SW 1271 (cell line): Measurements from ENCODE around the gene SENP1.
"Not testable (repeated sequence)": the region's sequence is repeated elsewhere in the genome, so short reads cannot be mapped to it uniquely, and the experiment has no call there.

Experiments used
- DNase-seq, 2 experiments: peaks; one replicate each; lab custom pipeline; 2025; lab: John Stamatoyannopoulos, UW

The SENP1 gene

DNA sequence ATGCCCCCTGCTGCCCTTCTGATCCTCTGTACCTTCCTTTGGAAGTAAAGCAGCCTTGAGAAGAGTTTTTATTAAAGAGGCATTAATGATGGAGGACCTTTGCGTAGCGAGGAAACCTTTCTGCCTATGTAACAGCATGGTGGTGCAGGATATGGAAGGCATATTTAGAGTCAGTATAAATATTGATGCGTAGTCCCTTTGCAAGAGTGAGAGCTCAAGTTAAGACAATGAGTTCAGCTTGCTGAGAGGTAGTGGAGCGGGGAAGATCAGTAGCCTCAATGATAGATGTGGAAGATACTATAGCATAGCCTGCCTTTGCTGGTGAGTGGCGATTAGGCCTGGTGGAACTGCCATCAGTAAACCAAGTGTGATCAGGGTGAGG lies 5.4 kb upstream of the SENP1 start:
- DNase-seq, result not testable (repeated sequence)

DNA sequence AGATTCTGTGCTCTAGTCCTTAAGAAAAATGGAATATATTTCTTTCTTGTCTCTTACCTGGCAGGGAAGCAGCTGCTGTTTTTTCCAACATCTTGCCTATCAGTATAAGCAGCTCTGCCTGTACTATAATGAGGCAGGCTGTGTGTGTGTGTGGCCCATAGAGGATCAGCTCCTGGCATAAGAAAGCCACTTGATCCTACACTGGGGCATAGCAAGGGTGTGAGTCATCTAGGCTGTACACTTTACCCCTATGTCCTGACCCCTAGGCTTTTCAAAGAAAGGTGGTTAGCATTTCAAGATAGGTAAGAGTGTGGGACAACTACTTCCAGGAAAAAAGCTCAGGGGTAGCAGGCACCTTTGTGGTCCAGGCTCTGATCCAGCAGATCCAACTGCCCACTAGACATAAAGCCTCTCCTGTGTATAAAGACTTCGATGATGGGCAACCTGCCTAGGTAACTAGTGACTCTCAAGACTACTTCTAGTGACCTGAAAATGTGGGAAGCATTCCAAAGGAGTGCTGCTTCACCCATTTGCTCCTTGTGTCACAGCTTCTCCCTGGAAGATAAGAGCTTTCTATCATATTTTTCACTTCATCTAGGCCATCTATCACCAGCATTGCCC lies 4.9 kb upstream of the SENP1 start:
- no peak for DNase-seq

DNA sequence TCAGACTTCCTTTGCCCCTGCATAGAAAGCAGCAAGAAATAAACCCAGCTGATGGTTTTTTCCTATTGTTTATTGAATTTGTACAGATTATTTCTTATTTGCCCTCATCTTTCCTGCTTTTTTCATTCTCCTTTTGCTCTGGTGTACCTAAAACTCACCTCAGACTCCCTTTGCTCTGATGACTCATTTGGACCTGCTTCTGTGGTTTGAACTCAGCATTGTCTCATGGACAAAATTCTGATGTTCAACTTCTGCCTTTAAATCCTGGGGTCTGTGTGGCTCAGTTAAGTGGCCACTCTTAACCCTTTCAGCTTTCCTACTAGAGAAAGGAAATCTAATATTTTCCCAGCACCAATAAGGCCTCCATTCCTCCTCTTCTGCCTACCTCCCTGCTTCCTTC lies 3.5 kb upstream of the SENP1 start:
- no peak for DNase-seq

DNA sequence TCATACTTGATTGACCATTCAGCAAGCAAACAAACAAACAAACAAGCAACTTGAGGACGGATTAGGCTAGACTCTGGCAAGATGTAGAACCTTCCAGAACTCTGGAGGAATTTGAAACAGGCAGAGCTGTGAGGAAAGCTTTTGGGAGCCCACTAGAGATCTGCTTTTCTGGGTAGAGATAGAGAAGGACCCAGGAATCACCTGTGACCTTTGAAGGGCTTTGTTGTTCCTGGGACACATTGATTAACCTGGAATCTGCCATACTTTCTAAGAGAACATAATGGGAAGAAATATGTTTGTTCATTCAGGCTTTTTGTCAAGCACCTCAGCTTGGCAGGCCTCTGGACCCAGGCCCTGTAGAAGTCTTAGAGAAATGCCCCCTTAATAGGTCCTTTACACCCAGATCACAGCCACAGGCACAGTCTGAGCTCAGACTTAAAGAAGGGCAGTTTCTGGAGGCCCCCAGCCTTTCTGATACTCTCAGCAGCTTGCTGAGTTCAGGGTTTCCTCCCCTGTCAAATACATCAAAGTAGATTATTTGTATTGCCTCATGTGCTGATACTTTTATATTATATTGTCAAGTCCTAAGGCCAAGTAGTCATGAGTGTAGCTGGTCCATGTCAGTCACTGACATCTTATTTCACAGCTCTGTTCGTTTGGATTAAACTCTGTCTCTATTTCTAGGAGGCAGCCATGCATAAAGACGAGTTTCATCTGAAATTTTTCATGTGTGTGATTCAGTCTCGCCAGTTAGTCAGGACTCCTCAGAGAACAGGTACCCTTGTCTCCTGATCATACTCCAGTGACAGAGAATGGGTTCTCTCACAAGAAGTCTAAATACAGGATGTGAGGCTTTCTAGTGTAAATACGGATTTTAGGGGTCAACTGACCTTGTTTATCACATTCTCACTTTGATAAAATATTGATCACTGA lies 1.1 kb upstream of the SENP1 start:
- DNase-seq, result no peak

DNA sequence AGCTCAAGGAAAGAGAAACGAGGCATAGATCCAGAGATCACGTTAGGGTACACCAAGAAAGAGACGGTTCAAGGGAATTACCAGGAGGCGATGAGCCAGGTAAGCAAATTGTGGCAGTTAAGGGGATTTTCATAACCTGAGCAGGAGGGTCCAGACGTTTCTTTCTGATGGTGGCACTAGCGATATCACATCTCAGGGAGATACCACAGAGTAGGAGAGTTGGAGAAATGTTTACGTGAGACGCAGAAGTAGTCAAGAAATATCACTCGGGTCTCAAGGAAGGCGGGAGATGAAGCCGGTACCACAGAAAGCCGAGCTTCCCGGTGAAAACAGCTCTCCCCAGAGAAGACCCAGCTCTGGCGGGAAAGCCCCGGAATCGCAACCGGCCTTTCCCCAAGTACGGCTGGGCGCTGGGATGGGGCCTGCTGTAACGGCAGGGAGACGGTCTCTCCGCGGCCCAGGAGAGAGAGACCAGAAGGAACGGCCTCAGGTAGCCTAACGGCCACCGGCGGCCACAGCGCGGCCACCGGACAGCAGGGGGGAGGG lies 485 bp downstream of the SENP1 start:
- peak in 1 of 2 experiments; percentile 50 for DNase-seq

DNA sequence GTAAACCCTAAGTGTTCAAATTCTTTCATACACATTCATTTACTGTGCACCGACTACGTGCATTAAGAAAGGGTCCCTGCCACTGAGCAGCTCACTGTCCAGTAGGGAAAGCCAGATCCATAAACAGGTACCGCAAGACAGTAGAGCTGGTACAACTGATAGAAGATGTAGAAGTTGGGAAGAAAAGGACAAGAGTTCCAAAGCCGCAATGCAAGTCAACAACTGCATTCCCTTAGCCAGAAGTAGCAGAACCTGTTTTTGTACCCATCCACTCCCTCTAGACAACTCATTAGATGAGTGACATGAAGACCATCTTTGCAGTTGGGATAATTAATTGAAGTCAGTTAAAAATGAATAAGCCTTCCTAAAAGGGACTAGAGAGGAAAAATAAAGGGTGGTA lies 1.3 kb downstream of the SENP1 start:
- peak in 1 of 2 experiments; percentile 12 for DNase-seq

DNA sequence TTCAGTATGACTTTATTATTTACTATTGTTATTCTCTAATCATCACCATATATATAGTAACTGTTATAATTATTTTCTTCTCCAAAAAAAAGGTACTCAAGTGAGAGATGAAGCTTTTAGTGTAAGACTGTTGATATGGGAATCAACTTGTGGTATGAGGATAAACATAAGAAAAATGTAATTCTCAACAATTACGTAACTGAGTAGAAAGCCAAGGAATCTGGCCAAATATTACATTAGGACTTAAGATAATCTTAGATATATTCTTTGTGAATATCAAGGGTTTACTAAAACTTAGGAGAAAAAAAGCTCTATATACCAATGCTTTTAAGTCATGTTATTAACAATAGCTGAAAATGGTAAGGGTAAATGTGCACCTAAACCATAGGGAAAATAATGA lies 13.3 kb downstream of the SENP1 start:
- no peak for DNase-seq

DNA sequence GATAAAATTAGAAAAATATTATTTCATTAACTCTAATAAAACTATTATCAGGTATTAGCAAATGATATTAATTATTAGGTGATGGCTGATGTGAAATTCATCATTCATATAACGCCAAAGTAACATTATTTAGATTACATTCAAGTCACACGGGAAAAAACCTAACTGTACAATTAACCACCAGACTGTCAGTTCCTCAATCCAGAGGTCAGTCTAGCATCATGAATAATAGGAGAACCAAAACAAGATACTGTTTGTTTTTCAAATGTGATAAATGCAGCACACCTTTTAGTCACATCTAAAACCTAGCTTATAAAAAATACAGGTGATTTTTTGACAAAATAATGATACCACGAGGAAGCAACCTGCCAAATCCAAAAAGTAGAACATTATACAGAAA lies 19.6 kb downstream of the SENP1 start:
- no peak for DNase-seq

DNA sequence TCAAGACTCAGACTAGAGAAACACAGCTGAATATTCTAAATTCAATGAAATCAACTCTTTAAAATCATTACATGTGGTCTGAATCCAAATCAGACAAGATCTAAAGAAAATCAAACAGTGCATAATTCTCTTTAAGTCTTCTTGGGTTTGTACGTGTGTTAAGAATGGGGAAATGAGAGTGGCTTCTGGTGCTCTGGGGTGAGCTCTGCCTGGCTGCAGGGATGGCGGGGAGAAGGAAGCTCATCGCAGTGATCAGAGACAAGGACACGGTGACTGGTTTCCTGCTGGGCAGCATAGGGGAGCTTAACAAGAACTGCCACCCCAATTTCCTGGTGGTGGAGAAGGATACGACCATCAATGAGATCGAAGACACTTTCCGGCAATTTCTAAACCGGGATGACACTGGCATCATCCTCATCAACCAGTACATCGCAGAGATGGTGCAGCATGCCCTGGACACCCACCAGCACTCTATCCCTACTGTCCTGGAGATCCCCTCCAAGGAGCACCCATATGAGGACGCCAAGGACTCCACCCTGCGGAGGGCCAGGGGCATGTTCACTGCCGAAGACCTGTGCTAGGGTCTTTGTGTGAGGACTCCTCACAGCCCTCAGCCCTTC lies 20.9 kb downstream of the SENP1 start:
- DNase-seq, result no peak

DNA sequence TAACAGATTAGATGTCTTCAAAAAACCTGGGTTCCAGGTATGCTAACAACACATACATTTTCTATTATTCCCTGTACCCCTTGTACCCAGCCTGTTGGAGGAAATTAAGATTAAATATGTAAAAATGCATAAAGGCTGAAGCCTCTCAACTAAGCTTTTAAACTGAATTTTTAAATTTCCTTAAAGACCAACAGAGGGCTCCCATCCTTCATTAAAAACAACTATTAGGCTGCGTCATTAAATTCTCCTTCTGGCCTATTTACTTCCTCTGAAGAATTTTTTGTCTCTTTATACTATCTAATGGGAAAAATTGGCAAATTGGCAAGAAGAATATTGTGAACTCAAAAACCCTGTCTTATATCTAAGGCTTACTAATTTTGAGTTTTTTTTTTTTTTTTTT lies 21.8 kb downstream of the SENP1 start:
- peak in 1 of 2 experiments; percentile 29 for DNase-seq

DNA sequence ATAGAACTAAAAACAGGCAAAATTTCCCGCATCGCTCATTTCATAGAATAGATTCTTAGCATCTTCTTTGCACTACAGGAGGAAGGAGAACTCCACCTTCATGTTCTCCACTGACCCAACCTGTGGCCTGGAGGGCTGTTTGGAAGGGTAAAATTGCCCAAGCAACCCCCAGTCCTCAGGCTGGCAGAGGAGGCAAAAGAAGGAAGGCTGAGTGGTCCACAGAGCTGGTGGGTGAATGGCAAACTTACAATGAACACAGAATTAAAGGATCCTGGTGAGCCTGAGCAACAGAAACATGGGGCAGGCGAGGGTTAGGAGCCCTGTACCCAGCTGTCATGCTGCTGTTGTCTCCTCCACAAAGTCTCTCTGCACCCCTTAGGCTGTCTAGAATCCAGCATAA lies 25.1 kb downstream of the SENP1 start:
- no peak for DNase-seq

DNA sequence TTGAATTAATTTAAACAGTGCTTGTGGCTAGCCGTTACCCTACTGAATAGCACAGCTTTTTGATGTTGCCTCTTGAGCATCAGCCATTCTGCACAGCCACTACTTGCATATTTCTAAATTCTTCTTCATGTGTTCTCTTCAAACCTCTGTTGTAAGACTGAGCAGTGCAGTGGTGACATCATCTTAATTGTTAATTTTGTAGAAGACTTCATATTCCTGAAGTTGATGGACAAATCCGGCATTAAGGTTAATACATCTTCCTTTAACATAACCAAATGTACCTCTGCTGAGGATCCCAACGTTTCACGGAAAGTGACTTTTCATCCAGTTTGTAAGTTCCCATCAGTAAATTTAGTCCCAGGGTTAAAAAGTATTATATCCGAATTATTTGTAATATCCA lies 25.6 kb downstream of the SENP1 start:
- DNase-seq, result no peak

DNA sequence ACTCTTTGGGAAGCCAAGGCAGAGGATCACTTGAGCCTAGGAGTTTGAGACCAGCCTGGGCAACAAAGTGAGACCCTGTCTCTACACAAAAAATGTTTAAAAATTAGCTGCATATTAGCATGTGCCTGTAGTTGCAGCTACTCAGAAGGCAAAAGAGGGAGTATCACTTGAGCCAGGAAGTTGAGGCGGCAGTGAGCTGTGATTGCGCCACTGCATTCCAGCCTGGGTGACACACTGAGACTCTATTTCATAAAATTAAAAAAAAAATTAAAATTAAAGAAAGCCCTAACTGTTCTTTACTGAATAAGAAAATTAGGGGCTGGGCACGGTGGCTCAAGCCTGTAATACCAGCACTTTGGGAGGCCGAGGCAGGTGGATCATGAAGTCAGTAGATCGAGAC lies 27.0 kb downstream of the SENP1 start:
- DNase-seq, result peak in 1 of 2 experiments; percentile 42

DNA sequence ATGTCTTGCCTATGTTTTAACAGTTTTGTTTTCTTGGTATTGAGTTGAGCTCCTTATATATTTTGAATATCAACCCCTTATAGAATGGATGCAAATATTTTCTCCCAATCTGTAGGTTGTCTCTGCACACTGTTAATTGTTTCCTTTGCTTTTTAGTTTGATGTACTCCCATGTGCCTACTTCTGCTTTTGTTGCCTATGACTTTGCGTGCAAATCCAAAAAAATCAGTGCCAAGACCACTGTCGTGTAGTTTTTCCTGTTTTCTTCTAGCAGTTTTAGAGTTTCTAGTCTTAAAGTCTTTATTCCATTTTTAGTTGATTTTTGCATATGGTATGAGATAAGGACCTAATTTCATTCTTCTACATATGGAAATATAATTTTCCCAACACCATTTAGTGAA lies 28.8 kb downstream of the SENP1 start:
- no peak for DNase-seq

DNA sequence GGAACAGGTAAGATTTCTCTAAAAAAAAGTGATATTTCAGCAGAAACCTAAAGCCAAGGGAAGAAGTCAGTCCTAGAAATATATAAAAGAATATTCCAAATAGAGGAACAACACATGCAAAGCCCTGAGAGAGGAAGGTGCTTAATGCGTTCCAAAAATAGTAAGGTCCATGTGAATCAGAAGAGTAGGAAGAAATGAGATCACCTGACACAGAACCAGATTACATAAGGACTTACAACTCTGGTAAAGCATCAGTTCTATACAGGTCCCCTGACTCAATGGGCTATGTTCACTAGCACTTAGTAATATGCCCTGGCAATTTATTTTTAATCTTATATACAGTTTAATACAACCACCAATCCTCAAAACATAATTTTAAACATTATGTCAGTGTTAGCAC lies 30.0 kb downstream of the SENP1 start:
- DNase-seq, result no peak

DNA sequence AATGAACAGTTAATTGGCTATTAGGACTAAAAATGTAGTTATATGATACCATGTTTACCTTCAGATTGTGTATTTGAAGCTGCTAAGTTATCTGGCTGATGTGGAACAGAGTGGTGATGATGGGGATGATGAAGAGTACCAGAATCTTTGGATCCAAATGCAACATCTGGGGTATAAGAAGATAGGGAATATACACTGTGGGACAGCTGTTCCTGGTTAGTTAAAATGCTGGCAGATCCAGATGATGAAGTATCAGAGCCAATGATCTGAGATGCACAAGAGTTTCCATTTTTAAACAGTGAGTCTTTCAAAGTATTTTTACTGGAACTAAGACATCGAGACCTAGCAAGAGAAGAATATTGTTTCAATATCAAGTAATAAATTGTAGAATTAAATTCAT lies 31.6 kb downstream of the SENP1 start:
- no peak for DNase-seq

DNA sequence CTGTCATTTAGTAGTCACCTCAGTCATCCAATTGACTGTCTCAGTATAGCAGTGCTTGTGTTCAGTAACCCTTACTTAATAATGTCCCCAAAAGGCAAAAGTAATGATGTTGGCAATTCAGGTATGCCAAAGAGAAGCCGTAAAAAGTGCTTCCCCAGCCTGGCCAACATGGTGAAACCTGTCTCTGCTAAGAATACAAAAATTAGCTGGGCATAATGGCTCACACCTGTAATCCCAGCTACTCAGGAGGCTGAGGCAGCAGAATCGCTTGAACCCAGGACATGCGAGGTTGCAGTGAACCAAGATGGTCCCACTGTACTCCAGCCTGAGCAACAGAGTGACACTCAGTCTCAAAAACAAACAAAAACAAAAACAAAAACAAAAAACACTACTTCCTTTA lies 33.6 kb downstream of the SENP1 start:
- no peak for DNase-seq

DNA sequence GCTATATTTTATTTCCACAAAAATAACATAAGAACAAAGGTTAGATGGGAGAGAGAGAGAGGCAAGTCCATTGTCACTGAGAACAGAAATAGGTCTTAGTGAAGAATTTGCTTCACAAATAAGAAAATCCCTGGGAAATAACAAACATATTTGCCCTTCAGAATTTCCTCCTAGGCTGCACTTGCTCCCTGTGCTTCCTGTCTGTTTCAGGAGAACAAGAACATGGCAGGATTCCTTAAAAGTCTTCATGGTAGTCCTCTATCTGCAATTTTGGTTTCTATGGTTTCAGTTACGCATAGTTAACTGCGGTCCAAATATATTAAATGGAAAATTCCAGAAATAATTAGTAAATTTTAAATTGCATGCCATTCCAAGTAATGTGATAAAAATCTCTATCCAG lies 34.1 kb downstream of the SENP1 start:
- DNase-seq, result no peak

DNA sequence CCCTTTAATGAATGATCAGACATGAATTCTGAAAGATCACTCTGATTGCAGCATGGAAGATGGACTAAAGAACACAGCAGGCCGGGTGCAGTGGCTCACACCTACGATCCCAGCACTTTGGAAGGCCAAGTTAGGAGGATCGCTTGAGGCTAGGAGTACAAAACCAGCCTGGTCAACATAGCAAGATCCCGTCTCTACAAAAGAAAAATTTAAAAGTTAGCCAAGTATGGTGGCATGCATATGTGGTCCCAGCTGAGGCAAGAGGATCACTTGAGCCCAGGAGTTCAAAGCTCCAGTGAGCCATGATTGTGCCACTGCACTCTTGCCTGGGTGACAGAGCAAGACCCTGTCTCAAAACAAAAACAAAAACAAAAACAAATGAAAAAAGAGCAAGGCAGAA lies 35.1 kb downstream of the SENP1 start:
- no peak for DNase-seq

DNA sequence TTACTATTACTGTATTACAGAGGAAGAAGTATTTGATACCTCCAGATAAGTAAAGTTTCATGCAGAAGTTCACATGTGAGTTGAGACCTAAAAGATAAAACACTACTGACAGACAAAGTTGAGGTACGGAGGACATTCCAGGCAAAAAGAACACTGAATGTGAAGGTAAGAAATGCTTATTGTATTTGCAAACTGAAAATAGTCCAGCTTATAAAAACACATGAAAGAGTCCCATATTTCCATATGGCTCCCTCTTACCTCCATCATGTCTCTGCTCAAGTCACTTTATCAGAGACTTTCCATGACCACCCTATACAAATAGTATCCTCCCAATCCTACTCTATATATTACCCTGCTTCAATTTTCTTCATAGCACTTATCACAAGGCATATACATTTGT lies 35.8 kb downstream of the SENP1 start:
- no peak for DNase-seq

DNA sequence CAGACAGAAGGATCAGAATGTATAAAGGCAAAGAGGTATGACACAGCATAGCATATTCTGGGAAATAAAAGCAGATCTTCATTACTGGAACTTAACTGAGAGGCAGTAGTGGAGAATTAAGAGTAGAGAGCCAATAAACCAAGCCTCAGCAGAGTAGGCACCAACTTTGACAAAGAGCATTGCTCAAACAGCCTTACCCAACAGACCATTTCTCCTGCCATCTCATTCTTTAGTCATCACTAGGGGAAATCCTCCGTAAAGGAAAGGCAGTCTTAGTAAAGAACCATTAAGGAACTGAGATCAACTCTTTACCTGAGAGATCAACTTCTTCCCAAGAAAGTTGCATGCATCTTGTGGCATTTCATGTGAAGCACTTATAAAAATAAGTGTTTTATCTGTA lies 36.6 kb downstream of the SENP1 start:
- DNase-seq, result no peak

DNA sequence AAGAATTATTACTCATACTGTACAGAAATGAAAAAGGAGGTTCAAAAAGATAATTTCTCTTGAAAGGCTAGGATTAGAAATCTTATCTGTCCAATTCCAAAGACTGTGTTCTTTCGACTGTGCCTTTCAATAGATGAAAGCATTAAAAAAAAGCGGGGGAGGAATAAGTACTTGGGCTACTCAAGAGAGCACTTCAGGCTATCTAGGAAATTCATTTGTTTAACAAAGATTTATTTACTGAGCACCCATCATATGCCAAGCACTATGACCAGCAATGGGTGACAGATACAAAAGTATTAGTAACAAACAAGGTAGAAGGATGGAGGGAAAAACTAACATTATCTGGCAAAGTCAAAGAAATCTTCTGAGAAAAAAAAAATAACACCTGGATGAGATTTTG lies 37.4 kb downstream of the SENP1 start:
- no peak for DNase-seq
